GM19193 (cell line): ENCODE data around the gene COL4A4.

Source experiments
- POLR2A ChIP-seq: IDR thresholded peaks from 4 replicates; pipeline ENCODE4 v1.6.1; 2011; ENCODE audit not compliant: insufficient read depth, insufficient read length; ENCODE audit errors: extremely low read depth

Gene COL4A4

GRCh38 chr2:226994775-226995174, 169.2 kb downstream of the COL4A4 start:
- TF ChIP-seq POLR2A, result no peak

- no peak for TF ChIP-seq POLR2A
Measured at GRCh38 chr2:226993171-226993570, 170.8 kb downstream of the COL4A4 start.

GRCh38 chr2:226991663-226992062, 172.3 kb downstream of the COL4A4 start:
- TF ChIP-seq POLR2A, result no peak

- TF ChIP-seq POLR2A, result no peak
Measured at GRCh38 chr2:226985583-226985946, 178.4 kb downstream of the COL4A4 start.

- TF ChIP-seq POLR2A, result no peak
Measured at GRCh38 chr2:226984750-226985582, 179.0 kb downstream of the COL4A4 start.

GRCh38 chr2:226983895-226984749, 179.9 kb downstream of the COL4A4 start:
- TF ChIP-seq POLR2A, result no peak

- TF ChIP-seq POLR2A, result no peak
Measured at GRCh38 chr2:226981791-226982326, 182.1 kb downstream of the COL4A4 start.

GRCh38 chr2:226979004-226979403, 185.0 kb downstream of the COL4A4 start:
- TF ChIP-seq POLR2A, result no peak

GRCh38 chr2:226978300-226978699, 185.7 kb downstream of the COL4A4 start:
- no peak for TF ChIP-seq POLR2A

GRCh38 chr2:226977775-226978190, 186.2 kb downstream of the COL4A4 start:
- TF ChIP-seq POLR2A, result no peak

- no peak for TF ChIP-seq POLR2A
Measured at GRCh38 chr2:226973816-226974215, 190.2 kb downstream of the COL4A4 start.

GRCh38 chr2:226971770-226972169, 192.2 kb downstream of the COL4A4 start:
- no peak for TF ChIP-seq POLR2A

GRCh38 chr2:226971084-226971483, 192.9 kb downstream of the COL4A4 start:
- no peak for TF ChIP-seq POLR2A

- TF ChIP-seq POLR2A, result no peak
Measured at GRCh38 chr2:226970362-226970761, 193.6 kb downstream of the COL4A4 start.

- no peak for TF ChIP-seq POLR2A
Measured at GRCh38 chr2:226969417-226970080, 194.5 kb downstream of the COL4A4 start.
